Epithelial cell of proximal tubule (primary cell): ENCODE measurements around the gene POTEM. TPM values are rescaled to one million over a fixed set of nuclear protein-coding genes. Genes with fewer than 3 reads are reported as not detected.
"Not testable (repeated sequence)": the region's sequence is repeated elsewhere in the genome, so short reads cannot be mapped to it uniquely, and the experiment has no call there.

ENCODE experiments used
- DNase-seq: peaks from one replicate; pipeline ENCODE4 v3.0.0-alpha.2; 2011; ENCODE audit warnings: low read depth
- H3K4me3 ChIP-seq: 2 replicates; pipeline ENCODE4 v1.5.1; 2011; ENCODE audit warnings: low read depth, mild to moderate bottlenecking, low read length
- total RNA-seq: library from RNA; depleted of rRNA; stranded (reverse); fragments of >200 nt; gene quantifications from 2 replicates; pipeline ENCODE4 v1.2.3, GENCODE V29; 2015

POTEM gene
- not detected in 2 replicates for total RNA-seq

- DNase-seq, H3K4me3 ChIP-seq: not testable (repeated sequence)
These were observed at the start of gene POTEM for GRCh38 chr14:18967134-18967533. TSS of gene POTEM (plus strand) at chr14:18967434. CDS start at chr14:18967486, 52 bp downstream.

GRCh38 chr14:18918345-18918744, 48.9 kb upstream of the POTEM start:
- DNase-seq, H3K4me3 ChIP-seq: not testable (repeated sequence)

GRCh38 chr14:18920052-18920451, 47.2 kb upstream of the POTEM start:
- not testable (repeated sequence) for H3K4me3 ChIP-seq, DNase-seq

DNA sequence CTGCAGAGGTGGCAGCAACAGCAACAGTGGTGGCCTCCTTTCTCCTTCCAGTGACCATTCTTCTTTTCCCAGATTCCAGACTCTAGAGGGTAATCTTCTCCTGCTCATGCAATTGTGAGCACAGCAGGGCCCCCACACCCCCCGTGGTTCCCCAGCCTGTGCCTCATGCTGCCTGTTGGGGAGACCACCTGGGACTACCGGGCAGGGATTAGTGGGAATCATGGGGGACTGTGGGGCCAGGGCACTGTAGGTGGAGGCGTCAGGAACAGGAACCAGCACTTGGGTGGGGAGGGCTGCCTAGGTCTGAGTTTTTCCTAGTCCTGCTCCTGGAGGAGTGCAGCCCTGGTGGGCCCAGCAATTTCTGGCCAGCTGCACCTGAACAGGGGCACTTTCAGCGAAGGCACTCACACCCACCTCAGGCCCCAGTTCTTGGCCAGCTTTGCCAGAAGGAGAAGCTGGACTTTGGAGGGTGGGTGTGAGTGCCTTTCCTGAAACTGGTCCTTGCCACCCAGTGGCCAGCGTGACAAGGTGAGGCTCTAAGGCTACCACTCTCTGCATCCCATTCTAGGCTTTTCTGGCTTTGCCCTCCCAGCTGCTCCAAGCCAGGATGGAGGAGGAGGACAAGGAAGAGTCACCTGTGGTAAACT, 46.1 kb upstream of the POTEM start:
- not testable (repeated sequence) for DNase-seq, H3K4me3 ChIP-seq

GRCh38 chr14:18936848-18937247, 30.4 kb upstream of the POTEM start:
- not testable (repeated sequence) for H3K4me3 ChIP-seq, DNase-seq

GRCh38 chr14:18938733-18939132, 28.5 kb upstream of the POTEM start:
- DNase-seq, result not testable (repeated sequence)

DNA sequence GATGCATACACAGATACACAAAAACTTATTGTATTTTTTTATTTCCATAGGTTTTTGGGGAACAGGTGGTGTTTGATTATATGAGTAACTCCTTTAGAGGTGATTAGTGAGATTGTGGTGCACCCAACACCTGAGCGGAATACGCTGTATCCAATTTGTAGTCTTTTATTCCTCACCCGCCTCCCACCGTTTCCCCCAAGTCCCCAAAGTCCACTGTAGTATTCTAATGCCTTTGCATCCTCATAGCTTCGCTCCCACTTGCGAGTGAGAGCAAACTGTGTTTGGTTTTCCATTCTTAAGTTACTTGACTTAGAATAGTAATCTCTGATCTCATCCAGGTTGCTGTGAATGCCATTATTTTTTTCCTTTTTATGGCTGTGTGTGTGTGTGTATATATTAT, 17.3 kb upstream of the POTEM start:
- H3K4me3 ChIP-seq, DNase-seq: not testable (repeated sequence)

More at GRCh38 chr14:18938733-18939132, 28.5 kb upstream of the POTEM start:
- not testable (repeated sequence) for H3K4me3 ChIP-seq

- DNase-seq, H3K4me3 ChIP-seq: not testable (repeated sequence)
These were observed 14.1 kb upstream of the POTEM start for GRCh38 chr14:18953085-18953484.

DNA sequence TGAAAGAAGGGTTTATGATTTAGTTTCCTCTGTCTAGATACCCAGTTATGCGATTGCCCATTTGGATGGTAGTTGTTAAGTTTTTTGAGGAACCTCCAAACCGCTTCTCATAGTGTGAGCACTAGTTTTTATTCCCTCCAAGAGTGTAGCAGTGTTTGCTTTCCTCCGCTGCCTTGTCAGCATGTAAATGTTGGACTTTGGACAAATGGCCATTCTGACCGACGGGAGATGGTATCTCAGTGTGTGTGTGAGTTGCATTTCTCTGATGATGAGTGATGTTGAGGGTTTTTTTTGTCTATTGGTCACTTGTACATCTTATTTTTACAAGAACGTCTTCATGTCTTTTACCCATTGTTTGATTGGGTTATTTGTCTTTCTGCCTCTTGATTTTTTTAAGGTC, 11.4 kb upstream of the POTEM start:
- DNase-seq, H3K4me3 ChIP-seq: not testable (repeated sequence)

DNA sequence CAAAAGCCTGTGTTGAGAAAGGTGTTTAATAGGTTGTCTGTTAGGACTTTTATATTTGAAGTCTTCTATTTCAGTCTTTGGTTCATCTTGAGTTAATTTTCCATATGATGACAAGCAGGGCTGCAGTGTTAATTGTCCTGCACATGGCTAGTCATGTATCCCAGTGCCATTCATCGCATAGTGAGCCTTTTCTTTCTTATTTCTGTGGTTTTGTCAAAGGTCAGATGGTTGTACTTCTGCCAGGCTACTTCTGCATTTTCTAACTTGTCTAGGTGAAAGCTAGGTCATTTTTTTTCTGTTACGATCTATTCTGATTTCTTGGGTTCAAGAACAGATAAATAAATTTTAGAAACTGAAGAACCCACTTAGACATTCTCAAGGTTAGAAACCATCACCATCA, 5.7 kb upstream of the POTEM start:
- DNase-seq, H3K4me3 ChIP-seq: not testable (repeated sequence)

GRCh38 chr14:18962143-18962542, 5.1 kb upstream of the POTEM start:
- not testable (repeated sequence) for DNase-seq, H3K4me3 ChIP-seq

GRCh38 chr14:18963276-18963675, 4.0 kb upstream of the POTEM start:
- H3K4me3 ChIP-seq, DNase-seq: not testable (repeated sequence)

GRCh38 chr14:18964878-18965277, 2.4 kb upstream of the POTEM start:
- not testable (repeated sequence) for H3K4me3 ChIP-seq, DNase-seq

GRCh38 chr14:19002566-19002965, 35.3 kb downstream of the POTEM start:
- not testable (repeated sequence) for H3K4me3 ChIP-seq, DNase-seq

DNA sequence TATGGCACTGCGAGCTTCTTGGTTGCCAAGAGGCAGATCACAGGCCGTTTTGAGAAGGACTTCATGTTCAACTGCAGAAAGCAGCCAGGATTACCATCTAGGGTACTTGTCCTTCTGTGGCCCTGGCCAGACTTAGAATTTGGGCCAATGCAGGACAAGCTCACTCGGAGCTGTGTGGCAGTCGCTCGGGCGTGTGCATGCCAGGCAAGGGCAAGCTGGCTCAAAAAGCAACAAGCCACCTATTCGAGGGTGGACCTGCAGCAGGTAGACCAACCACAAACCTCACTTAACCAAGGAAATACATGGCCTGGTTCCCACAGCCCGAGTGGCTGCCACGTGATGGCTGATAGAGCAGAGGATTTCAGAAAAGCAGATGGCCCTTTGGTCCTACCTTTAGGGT, 39.3 kb downstream of the POTEM start:
- not testable (repeated sequence) for H3K4me3 ChIP-seq, DNase-seq

DNA sequence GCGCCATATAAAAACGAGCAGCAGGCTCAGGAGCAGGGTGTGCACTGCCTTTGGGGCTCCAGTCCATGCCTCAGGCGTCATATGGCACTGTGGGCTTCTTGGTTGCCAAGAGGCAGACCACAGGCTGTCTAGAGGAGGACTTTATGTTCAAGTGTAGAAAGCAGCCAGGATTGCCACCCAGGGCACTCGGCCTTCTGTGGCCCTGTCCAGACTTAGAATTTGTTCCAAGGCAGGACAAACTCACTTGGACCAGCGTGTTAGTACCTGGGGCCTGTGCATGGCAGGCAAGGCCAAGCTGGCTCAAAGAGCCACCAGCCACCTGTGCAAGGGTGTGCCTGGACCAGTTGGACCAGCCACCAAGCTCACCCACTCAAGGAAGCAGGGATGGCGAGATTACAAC, 40.4 kb downstream of the POTEM start:
- DNase-seq, H3K4me3 ChIP-seq: not testable (repeated sequence)

GRCh38 chr14:19011029-19011428, 43.8 kb downstream of the POTEM start:
- H3K4me3 ChIP-seq, DNase-seq: not testable (repeated sequence)

GRCh38 chr14:19011703-19012102, 44.5 kb downstream of the POTEM start:
- DNase-seq, H3K4me3 ChIP-seq: not testable (repeated sequence)

- DNase-seq, result not testable (repeated sequence)
These were observed 48.0 kb downstream of the POTEM start for GRCh38 chr14:19015185-19015584.

GRCh38 chr14:19025080-19025589, 57.9 kb downstream of the POTEM start:
- DNase-seq, H3K4me3 ChIP-seq: not testable (repeated sequence)

More at GRCh38 chr14:19015185-19015584, 48.0 kb downstream of the POTEM start:
- not testable (repeated sequence) for H3K4me3 ChIP-seq
